Fibroblast of mammary gland (primary cell): ENCODE results near the gene RNF220.

ENCODE experiments used
- DNase-seq: peaks from one replicate; pipeline ENCODE4 v3.0.0-alpha.2; 2010; ENCODE audit warnings: low read depth
- H3K4me3 ChIP-seq: 2 replicates; pipeline ENCODE4 v1.5.1; 2011; ENCODE audit warnings: low read depth, mild to moderate bottlenecking, low read length, moderate library complexity; ENCODE audit not compliant: control insufficient read depth
- TF ChIP-seq, protein P1 (sequence below): conservative IDR thresholded peaks from 2 replicates; pipeline ENCODE4 v1.5.1; 2011; ENCODE audit warnings: low read depth, low read length, inconsistent platforms; ENCODE audit not compliant: control insufficient read depth, insufficient read depth

The RNF220 gene

DNA sequence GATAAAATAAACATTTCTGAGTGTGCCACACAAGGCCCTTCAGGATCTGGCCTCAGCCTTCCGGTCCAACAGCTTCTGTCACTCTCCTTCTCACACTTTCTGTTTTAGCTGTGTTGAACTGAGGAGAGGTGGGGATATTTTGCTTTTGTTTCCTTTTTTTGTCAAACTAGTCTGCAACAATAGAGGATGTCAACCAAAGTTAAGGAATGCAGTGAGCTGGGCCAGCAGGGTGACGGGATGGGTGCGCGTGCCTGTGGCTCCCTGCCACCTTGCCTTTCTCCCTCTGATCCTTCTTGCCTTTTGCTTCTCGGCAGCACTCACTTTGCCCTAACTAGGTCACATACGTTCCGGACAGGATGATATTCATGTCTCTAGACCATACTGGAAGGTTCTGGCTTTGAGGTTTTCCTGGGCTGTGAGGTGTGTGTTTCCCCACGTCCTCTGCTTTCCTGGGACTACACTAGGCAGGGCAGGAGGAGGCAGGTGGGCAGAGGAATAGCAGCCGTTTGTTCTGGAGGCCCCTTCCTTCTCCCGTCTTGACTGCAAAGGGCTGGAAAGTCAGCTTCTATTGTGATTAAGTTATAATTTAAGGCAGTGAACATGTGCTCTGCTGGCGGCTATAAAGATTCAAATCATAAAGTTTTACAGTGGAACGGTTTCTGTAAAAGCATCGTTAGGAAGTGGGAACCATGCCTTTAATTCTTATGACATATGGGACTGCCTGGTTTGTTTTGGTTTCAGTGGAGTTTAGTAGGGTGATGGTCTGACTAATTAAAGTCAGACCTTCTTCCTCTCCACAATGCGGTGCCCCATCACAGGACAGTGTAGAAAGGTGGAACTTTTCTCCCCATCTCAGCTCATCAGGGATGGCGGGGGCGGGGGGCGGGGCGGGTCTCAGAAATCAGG is 67.8 kb downstream of the RNF220 start:
- no peak overlapping the region for H3K4me3 ChIP-seq
- DNase-seq, result no peak
- TF ChIP-seq, protein P1, sequence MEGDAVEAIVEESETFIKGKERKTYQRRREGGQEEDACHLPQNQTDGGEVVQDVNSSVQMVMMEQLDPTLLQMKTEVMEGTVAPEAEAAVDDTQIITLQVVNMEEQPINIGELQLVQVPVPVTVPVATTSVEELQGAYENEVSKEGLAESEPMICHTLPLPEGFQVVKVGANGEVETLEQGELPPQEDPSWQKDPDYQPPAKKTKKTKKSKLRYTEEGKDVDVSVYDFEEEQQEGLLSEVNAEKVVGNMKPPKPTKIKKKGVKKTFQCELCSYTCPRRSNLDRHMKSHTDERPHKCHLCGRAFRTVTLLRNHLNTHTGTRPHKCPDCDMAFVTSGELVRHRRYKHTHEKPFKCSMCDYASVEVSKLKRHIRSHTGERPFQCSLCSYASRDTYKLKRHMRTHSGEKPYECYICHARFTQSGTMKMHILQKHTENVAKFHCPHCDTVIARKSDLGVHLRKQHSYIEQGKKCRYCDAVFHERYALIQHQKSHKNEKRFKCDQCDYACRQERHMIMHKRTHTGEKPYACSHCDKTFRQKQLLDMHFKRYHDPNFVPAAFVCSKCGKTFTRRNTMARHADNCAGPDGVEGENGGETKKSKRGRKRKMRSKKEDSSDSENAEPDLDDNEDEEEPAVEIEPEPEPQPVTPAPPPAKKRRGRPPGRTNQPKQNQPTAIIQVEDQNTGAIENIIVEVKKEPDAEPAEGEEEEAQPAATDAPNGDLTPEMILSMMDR, result no peak

DNA sequence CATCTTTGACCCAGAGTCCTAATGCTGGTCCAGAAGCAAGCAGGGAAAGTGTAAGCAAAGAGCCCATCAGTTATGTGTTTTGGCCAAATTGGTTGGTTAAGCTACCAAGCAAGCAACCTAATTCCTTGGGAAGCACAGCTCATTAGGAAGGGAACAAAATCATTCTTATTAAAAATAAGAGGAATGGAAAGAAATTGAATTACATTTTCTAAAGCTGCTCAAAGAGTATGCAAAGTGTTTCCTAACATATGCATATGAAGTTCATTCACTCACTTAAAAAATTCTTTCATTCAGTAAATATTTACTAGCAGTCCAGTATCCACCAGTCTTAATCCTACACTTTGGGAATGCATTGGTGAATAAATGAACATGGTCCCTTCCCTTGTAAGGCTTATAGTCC is 71.8 kb downstream of the RNF220 start:
- TF ChIP-seq, protein P1, result no peak
- H3K4me3 ChIP-seq, result no peak overlapping the region
- DNase-seq, result no peak

DNA sequence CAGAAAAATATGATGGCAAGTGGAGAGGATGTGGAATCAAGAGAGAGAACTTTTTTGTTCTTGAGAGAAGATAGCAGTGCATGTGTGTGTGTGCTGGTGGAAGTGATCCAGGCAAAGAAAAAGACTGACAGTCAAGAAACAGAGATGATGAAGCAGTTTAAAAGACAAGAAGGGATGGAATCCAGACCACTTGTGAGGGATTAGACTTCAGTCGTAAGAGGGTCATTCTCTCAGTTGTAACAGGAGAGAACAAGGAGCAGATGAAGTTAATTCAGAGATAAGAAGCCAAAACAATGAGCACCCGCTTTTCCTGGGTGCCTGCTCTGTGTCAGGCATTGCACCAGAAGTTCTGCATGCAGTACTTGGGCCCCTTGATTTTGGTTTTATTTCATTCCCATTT is 76.6 kb downstream of the RNF220 start:
- H3K4me3 ChIP-seq, result no peak overlapping the region
- TF ChIP-seq, protein P1, result no peak
- DNase-seq, result no peak

DNA sequence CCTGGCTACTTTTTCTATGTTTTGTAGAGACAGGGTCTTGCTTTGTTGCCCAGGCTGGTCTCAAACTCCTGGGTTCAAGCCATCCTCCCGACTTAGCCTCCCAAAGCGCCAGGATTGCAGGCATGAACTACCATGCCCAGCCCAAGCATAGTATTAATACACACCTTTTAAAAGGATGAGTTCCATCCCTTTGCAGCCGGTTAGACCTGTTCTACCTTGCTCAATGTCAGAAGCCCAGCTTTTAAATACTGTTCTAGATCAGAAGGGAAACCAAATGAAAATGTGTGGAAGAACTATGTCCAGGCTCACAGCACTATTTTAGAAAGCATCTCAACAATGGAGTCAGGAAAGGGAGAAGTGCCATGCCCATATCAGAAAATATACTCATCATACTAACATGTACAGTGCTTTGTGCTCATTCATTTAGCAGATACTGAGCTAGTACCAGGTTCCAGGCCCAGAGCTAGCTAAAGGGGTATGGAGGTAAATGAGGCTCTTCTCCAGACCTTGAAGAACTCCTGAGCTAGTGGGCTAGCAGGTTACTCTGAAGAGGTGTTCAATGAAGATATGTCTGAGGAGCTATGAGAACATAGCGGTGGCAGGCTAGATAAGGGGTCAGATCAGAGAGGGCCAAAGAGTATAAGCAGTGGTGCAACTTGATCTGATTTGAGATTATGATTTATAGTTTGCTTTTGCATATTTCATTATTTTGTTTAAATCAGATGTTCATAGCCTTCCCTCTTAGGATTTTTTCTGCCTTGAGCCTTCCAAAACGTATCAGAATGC is 78.2 kb downstream of the RNF220 start:
- no peak for DNase-seq
- H3K4me3 ChIP-seq, result no peak overlapping the region
- TF ChIP-seq, protein P1, result no peak

DNA sequence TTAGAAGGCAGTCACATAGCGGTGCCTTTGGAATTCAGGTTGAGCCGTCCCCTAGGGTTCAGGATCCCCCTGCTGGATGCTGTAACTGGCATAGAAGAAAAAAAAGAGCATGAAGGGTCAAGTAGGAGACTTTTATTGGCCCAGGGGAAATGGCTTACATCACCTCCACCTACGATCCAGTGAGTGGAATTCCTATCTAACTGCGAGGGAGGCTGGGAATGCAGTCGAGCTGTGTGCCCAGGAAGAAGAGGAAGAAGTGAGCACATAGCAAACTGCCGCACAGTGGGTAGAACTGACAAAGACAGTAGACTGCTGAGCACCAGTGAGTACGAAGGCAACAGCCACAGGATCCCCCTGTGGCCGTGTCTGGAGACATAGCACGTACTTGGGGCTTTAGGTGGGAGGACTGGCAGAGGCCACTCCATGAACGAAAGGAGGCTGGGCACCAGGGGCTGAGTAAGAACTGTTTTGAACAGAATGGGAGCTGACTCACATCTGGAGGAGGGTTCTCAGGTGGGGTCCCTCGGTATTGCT is 79.2 kb downstream of the RNF220 start:
- TF ChIP-seq, protein P1, result peak; percentile 7
- DNase-seq, result peak; percentile 75

DNA sequence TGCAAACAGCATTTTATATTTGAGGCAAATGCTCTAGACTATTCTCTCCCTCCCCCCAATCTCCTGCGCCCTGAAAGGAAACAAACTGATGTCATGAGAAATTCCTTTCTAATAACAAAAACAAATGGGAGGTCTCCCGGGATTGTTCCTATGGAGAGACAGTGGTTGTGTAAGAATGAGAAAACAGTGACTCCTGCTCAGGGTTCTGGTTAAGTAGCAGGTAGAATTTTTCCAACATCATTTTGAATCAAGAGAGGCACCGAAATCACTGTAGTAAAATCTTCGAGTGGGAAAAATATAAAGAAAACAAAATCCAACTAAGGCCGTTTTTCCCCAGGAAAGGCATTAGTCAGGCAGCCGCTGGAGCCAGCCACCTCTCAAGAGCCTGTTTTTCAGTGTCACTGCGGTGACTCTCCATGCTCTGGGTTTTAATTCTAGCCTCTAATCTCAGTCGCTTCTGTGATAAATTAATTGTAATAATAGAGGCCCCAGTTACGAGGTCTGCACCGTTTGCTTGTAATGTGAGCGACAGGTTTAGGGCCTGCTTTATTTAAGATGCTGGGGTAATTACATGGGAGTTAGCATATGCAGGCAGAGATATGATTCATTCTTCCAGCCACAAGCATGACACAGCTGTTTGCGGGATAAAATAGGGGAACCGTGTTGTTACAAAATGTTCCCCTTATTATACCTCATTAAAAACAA is 80.3 kb downstream of the RNF220 start:
- DNase-seq, result peak; percentile 93
- TF ChIP-seq, protein P1, result no peak
- H3K4me3 ChIP-seq, result peak overlapping the region; percentile 10

More for the DNA sequence above, 79.2 kb downstream of the RNF220 start:
- H3K4me3 ChIP-seq, result no peak overlapping the region
